Uterus (tissue), 2 donors: ENCODE data around the gene ZBTB20.

Experiments
- CTCF ChIP-seq, 4 experiments: fragments of 200-600 bp in 2 of 4; fragments of 450-650 bp in 2 of 4; sonication (generic) in 2 of 4; IDR thresholded peaks; one replicate each; pipeline ENCODE4 v1.5.1; 2016 to 2019; ENCODE audit warnings: antibody characterized with exemption in 4 of 4, mild to moderate bottlenecking in 2 of 4, moderate library complexity in 1 of 4
- POLR2A ChIP-seq, 2 donors: fragments of 450-650 bp; IDR thresholded peaks; one replicate each; pipeline ENCODE4 v1.6.1; 2016; ENCODE audit warnings: antibody characterized with exemption in 2 of 2, mild to moderate bottlenecking in 1 of 2, moderate library complexity in 1 of 2

- TF ChIP-seq CTCF (IDR thresholded peaks at IDR 0.05) (no peak), POLR2A (IDR thresholded peaks at IDR 0.05) (no peak)
These were observed 421.1 kb downstream of the ZBTB20 start for GRCh38 chr3:114725966-114726365.
